Lower lobe of right lung (tissue), 2 donors: Measurements from ENCODE around the gene CDH2. TPM values are rescaled to one million over a fixed set of nuclear protein-coding genes. Genes with fewer than 3 reads are reported as not detected.

Experiments
- ATAC-seq, 2 donors: fragments of 200-7000 bp; cut with Tn5 transposase; one replicate each; pipeline ENCODE4 v1.9.1; 2020 to 2022; ENCODE audit warnings: mild to moderate bottlenecking in 2 of 2, moderate library complexity in 2 of 2
- DNase-seq: peaks from one replicate; pipeline ENCODE4 v3.0.0-alpha.2; 2020
- H3K27ac ChIP-seq: fragments of 200-600 bp; one replicate; pipeline ENCODE4 v1.8.0; 2022
- H3K27me3 ChIP-seq: fragments of 200-600 bp; one replicate; pipeline ENCODE4 v1.8.0; 2022; ENCODE audit warnings: low read depth
- H3K36me3 ChIP-seq: fragments of 200-600 bp; one replicate; pipeline ENCODE4 v1.8.0; 2022; ENCODE audit warnings: mild to moderate bottlenecking
- H3K4me1 ChIP-seq: fragments of 200-600 bp; one replicate; pipeline ENCODE4 v1.8.0; 2022
- H3K4me3 ChIP-seq: fragments of 200-600 bp; one replicate; pipeline ENCODE4 v1.8.0; 2022; ENCODE audit warnings: mild to moderate bottlenecking
- H3K9me3 ChIP-seq: fragments of 200-600 bp; one replicate; pipeline ENCODE4 v1.8.0; 2022
- CTCF ChIP-seq: fragments of 200-600 bp; IDR thresholded peaks from one replicate; pipeline ENCODE4 v1.8.0; 2022; ENCODE audit warnings: antibody characterized with exemption, mild to moderate bottlenecking
- intact Hi-C: fragments of 100-400 bp; cut with DNase I; formaldehyde crosslinking; loops from one replicate; pipeline ENCODE4 v1.11.0; 2022
- total RNA-seq: library from RNA; stranded (reverse); fragmentation: NEBNext Ultra II Directional; extraction: Animal tissue kit (Norgen Biotek cat#: 25700); gene quantifications from one replicate; pipeline ENCODE4 v1.2.1, GENCODE V29; 2021
- donor health status: DM: no; HTN: yes; CAD: no; lungs with severe emphysema.

CDH2 gene
- total RNA-seq, 1 donor from 2014 or later = 0.68 TPM

GRCh38 chr18:28019425-28020108 lies 157.4 kb downstream of the CDH2 start:
- H3K36me3 ChIP-seq = no peaks in the 10 kb centered on the region
- H3K4me3 ChIP-seq = no peak overlapping the region
- H3K4me1 ChIP-seq = no peaks in the 10 kb centered on the region
- ATAC-seq (peak in 1 of 2 donors; percentile 83), DNase-seq (no peak)
- TF ChIP-seq CTCF = no peak
- intact Hi-C loops = no loop called here
- no peaks in the 10 kb centered on the region for H3K27me3 ChIP-seq
- H3K9me3 ChIP-seq = no peaks in the 10 kb centered on the region
- no peak overlapping the region for H3K27ac ChIP-seq

DNA sequence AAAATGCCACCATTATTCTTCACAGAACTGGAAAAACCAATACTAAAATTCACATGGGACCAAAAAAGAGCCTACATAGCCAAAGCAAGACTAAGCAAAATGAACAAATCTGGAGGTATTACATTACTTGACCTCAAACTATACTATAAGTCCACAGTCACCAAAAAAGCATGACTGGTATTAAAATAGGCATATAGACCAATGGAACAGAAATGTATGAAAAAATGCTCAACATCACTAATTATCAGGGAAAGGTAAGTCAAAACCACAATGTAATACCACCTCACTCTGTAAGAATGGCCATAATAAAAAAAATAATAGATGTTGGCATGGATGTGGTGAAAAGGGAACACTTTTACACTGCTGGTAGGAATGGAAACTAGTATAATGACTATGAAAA lies 158.6 kb downstream of the CDH2 start:
- Histone ChIP-seq H3K27ac (no peak overlapping the region), H3K36me3 (no peaks in the 10 kb centered on the region), H3K4me1 (no peaks in the 10 kb centered on the region), H3K4me3 (no peak overlapping the region), H3K9me3 (no peaks in the 10 kb centered on the region), H3K27me3 (no peaks in the 10 kb centered on the region)
- DNase-seq (no peak), ATAC-seq (no peak)
- no peak for TF ChIP-seq CTCF
- intact Hi-C loops = no loop called here

DNA sequence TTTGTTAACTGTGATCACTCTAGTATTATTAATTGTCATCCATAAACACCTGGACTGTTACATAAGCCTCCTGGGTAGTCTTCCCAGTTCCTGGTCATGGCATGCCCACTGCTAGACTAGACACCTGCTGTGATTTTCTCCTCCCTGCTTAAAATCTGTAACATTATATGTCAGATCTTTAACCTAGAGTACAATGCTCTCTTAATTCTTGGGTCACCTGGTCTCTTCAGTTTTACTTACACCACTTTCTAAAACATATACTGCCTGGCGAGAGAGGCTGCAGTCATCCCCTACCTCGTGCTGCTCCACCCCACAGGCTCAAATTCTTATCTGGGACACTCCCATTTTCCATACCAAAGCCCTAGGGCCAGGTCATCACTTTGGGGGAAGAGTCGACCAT lies 161.3 kb downstream of the CDH2 start:
- no peak for ATAC-seq
- intact Hi-C loops = no loop called here
- no peaks in the 10 kb centered on the region for H3K4me1 ChIP-seq
- no peak for TF ChIP-seq CTCF
- no peaks in the 10 kb centered on the region for H3K36me3 ChIP-seq
- H3K4me3 ChIP-seq = no peak overlapping the region
- no peak for DNase-seq
- no peaks in the 10 kb centered on the region for H3K9me3 ChIP-seq
- H3K27ac ChIP-seq = no peak overlapping the region
- H3K27me3 ChIP-seq = no peaks in the 10 kb centered on the region

GRCh38 chr18:28013066-28013465 lies 163.9 kb downstream of the CDH2 start:
- H3K9me3 ChIP-seq = no peaks in the 10 kb centered on the region
- no peaks in the 10 kb centered on the region for H3K4me1 ChIP-seq
- DNase-seq (no peak), ATAC-seq (no peak)
- H3K27me3 ChIP-seq = no peaks in the 10 kb centered on the region
- TF ChIP-seq CTCF = no peak
- intact Hi-C loops = no loop called here
- H3K27ac ChIP-seq = no peak overlapping the region
- H3K4me3 ChIP-seq = no peak overlapping the region
- no peaks in the 10 kb centered on the region for H3K36me3 ChIP-seq

- TF ChIP-seq CTCF = no peak
- Histone ChIP-seq H3K36me3 (no peaks in the 10 kb centered on the region), H3K4me3 (no peak overlapping the region), H3K27me3 (no peaks in the 10 kb centered on the region), H3K27ac (no peak overlapping the region), H3K9me3 (no peaks in the 10 kb centered on the region), H3K4me1 (no peaks in the 10 kb centered on the region)
- ATAC-seq = no peak
- DNase-seq = no peak
- intact Hi-C loops = no loop called here
Measured at GRCh38 chr18:28012336-28012735, 164.6 kb downstream of the CDH2 start.
